ENCODE data around the gene PNCK. TPM values are rescaled to one million over a fixed set of nuclear protein-coding genes. Genes with fewer than 3 reads are reported as not detected.

The PNCK gene
- under 1 TPM; 0.43 to 0.87 TPM for total RNA-seq

DNA sequence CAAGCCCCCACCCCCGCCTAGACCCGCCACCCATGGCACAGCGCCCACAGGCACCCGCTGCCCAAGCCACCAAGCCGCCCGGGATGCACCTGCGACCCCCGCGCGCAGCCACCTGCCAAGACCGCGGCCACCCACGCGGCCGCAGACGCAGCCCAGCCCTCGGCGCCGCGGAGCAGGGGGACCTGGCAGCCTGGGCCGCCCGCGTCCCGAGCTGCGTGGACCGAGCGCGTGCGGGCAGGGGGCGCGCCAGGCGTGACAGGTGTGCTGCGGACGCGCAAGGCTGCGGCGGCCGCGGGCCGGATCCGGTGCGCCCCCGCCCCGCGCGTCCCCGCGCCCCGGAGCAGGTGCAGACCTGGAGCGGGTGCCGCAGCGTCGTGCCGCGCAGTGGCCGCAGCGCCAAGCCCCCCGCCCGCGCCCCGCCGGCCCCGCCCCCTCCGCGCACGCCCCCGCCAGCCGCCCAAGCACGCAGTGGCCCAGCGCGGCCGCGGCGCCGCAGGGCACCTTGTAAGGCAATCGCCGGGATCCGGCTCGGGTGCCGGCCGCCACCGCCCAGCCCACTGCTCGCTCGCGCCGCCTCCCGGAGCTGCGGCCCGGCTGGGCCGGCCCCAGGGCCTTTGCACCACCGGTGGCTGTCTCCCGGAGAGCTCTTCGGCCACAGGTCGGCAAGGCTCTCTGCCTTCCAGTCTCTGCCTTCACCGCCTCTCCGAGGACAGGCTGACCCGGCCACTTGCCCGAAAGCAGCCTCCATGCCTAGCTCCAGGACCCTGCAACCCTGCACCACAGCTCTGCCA is at the start of gene PNCK:
Gene PNCK (minus strand): TSS at position 386 of the 791 bp plus-strand sequence. CDS start 737 bp downstream, outside the sequence.

DNA sequence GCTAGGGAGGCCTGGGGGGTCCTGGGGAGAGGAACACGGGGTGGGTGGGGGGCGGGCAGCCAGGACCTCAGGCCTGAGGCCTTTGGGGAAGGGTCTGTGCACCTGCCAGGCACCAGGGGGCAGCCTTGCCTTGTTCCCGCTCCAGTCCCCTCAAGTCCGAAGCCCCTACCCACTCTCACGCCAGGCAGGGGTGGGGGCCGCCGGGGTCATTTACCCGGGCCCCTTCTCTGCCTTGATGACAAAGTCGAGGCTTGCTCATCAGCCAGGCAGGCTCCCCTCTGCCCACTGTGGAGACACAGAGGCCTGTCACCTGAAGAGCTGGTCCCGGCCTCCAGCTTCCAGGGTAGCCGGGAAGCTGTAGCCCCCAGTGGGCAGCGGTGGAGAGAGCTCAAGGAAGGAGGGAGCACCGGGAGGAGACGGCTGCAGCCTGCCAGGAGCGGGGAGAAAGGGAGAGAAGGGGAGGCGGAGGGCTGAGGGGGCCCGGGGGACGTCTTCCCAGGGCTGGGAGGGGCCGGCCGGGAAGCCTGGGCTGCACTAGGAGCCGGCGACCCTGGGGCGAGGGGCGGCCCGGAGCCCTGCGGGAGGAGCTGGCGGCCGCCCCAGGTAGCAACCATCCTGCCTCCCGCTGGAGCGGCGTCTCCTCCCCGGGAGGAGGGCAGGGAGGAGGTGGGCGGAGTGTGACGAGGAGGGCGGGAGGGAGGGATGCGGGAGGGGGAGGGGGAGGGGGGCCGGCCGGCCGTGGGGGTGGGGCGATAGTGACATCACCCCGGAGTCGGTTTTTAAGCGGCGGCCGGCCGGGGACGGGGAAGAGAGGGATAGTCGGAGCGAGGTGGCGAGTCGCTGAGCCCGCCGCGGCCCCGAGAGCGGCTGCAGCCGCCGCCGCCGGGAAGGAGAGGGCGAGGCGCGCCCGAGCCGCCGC is 13.8 kb upstream of the PNCK start, which contains the start of gene SLC6A8:
Gene SLC6A8 (plus strand): TSS at position 806 of the 919 bp plus-strand sequence. CDS start 649 bp downstream, outside the sequence.

DNA sequence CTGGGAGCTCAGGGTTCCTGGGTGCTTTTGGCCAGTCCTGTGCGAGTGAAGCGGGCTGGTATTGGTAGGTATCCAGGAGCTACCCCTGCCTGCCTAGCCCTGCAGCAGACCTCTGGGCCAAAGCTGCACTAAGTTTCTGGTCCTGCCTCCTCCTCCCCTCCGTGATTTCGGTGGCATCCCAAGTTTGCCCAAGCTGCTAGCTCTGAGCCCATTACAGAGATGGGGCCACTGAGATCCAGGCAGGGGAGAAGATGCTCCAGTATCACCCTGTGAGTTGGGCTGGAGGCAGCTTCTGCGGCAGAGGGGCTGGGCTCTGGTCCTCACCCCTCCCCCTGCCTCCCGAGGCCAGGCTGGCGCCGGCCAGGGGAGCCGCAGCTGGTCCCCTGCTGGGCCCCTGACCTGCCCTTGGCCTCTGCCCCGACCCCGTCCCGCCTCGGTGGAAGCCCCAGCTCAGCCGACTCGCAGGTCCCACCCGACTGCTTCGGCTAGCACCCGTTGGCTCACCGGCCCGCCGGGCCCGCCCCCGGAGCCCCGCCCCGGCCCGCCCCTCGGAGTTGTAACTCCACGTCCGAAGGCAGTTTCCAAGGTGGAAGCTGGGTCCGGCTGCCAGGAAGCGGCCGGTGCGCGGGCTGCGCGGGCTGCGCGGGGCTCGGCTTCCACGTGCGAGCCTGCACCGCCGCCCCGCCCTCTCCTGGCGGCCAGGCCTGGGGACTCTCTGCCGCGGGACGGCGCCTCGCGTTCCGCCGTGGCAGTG is 26.8 kb downstream of the PNCK start, which contains the start of gene DUSP9:
Gene DUSP9 (plus strand): TSS at position 584 of the 754 bp plus-strand sequence. CDS start 751 bp downstream, outside the sequence.

Other genes starting within 250 kb of the PNCK start
- 1 to 10 TPM; 2.4 TPM for gene TREX2, start 227.8 kb downstream of the PNCK start, total RNA-seq
- gene HAUS7, start 203.2 kb downstream of the PNCK start, total RNA-seq: 10 to 100 TPM; 38.7 to 39.3 TPM
- under 1 TPM in 1 of 2 experiments, not detected in 1; 0.17 TPM for gene BGN, start 178.8 kb downstream of the PNCK start, total RNA-seq
- gene ATP2B3, start 156.2 kb downstream of the PNCK start, total RNA-seq: under 1 TPM in 1 of 2 experiments, not detected in 1; 0.05 TPM
- 10 to 100 TPM; 22.9 to 23.6 TPM for gene CCNQ, start 74.7 kb downstream of the PNCK start, total RNA-seq
- gene DUSP9, start 26.6 kb downstream of the PNCK start, total RNA-seq: not detected
- 1 to 10 TPM; 1.4 to 1.5 TPM for gene SLC6A8, start 14.1 kb upstream of the PNCK start, total RNA-seq
- 100 to 1,000 TPM; 139 TPM for gene BCAP31, start 50.6 kb upstream of the PNCK start, total RNA-seq
- 10 to 100 TPM; 13.2 to 13.8 TPM for gene ABCD1, start 51.0 kb upstream of the PNCK start, total RNA-seq
- gene PLXNB3, start 90.4 kb upstream of the PNCK start, total RNA-seq: under 1 TPM; 0.05 to 0.55 TPM
- gene SRPK3, start 107.2 kb upstream of the PNCK start, total RNA-seq: not detected
- gene IDH3G, start 120.6 kb upstream of the PNCK start, total RNA-seq: 10 to 100 TPM; 61.1 to 63.0 TPM
- gene SSR4, start 120.9 kb upstream of the PNCK start, total RNA-seq: 100 to 1,000 TPM; 227 to 246 TPM
- 1 to 10 TPM; 1.1 to 1.5 TPM for gene PDZD4, start 156.7 kb upstream of the PNCK start, total RNA-seq
- 1 to 10 TPM in 1 of 2 experiments, under 1 TPM in 1; 0.55 to 2.4 TPM for gene L1CAM, start 212.4 kb upstream of the PNCK start, total RNA-seq
- not detected for gene AVPR2, start 230.9 kb upstream of the PNCK start, total RNA-seq

Measured in activated naive CD4-positive, alpha-beta T cell treated with anti-CD3 and anti-CD28 coated beads, Interleukin-2, amount 10 ng/mL, durations not matched to agents 5 hours and 36 hours (primary cell).